Measurements from ENCODE around the gene CYBB.

- TF ChIP-seq CTCF (conservative IDR thresholded peaks at IDR 0.05; ENCODE audit: low read depth, low read length) (no peak), EZH2phosphoT487 (IDR thresholded peaks at IDR 0.05; ENCODE audit: borderline replicate concordance, low read length) (no peak), EZH2 (IDR thresholded peaks at IDR 0.05; ENCODE audit: low read length, unreplicated experiment) (no peak)
These were observed 2.9 kb upstream of the CYBB start for GRCh38 chrX:37776987-37777325.

Data from PC-3 (cell line).